Colonic mucosa (tissue), 4 donors: Measurements from ENCODE around the gene GAPDH. TPM values are rescaled to one million over a fixed set of nuclear protein-coding genes. Genes with fewer than 3 reads are reported as not detected.

Source experiments
- DNase-seq: peaks from one replicate; pipeline ENCODE4 v3.0.0-alpha.2; 2020
- H3K27ac ChIP-seq: fragments of 200-600 bp; one replicate; pipeline ENCODE4 v1.8.0; 2021
- H3K27me3 ChIP-seq: fragments of 200-600 bp; one replicate; pipeline ENCODE4 v1.8.0; 2021
- H3K36me3 ChIP-seq: fragments of 200-600 bp; one replicate; pipeline ENCODE4 v1.8.0; 2021
- H3K4me1 ChIP-seq: fragments of 200-600 bp; one replicate; pipeline ENCODE4 v1.8.0; 2021; ENCODE audit warnings: mild to moderate bottlenecking
- H3K4me3 ChIP-seq: fragments of 200-600 bp; one replicate; pipeline ENCODE4 v1.8.0; 2021
- H3K9ac ChIP-seq, 2 donors: one replicate each; pipeline ENCODE4 v1.7.0; 2013; ENCODE audit warnings: control low read depth in 2 of 2, low read depth in 2 of 2, low read length in 2 of 2
- H3K9me3 ChIP-seq: fragments of 200-600 bp; one replicate; pipeline ENCODE4 v1.8.0; 2021
- CTCF ChIP-seq: fragments of 200-600 bp; IDR thresholded peaks from one replicate; pipeline ENCODE4 v1.8.0; 2022; ENCODE audit warnings: antibody characterized with exemption, mild to moderate bottlenecking
- intact Hi-C: fragments of 100-400 bp; cut with DNase I; formaldehyde crosslinking; loops from one replicate; pipeline ENCODE4 v1.14.1; 2022
- total RNA-seq, 2 donors: library from RNA; stranded (reverse); fragmentation: NEBNext Ultra II Directional in 1 of 2; extraction: Animal tissue kit (Norgen Biotek cat#: 25700) in 1 of 2; gene quantifications; one replicate each; pipeline ENCODE4 v1.2.1, GENCODE V29; 2021
- donor health status: healthy.
- donor health status: DM: no; HTN: no; CAD: no.
- donor health status: DM: no; HTN: no; CAD: no.

The GAPDH gene
- total RNA-seq, 2 donors from 2014 or later: 3,442 to 3,768 TPM

- intact Hi-C loops: no loop called here
- Histone ChIP-seq H3K27me3 (no peaks in the 10 kb centered on the region), H3K4me1 (no peaks in the 10 kb centered on the region), H3K36me3 (peaks cover 17% of the 10 kb centered on the region), H3K4me3 (no peak overlapping the region), H3K9me3 (no peaks in the 10 kb centered on the region), H3K27ac (no peak overlapping the region), H3K9ac (no peak overlapping the region)
- peak; percentile 73 for DNase-seq
- TF ChIP-seq CTCF: peak; percentile 75
Measured at GRCh38 chr12:6563448-6564050, 29.2 kb downstream of the GAPDH start.

- H3K9ac ChIP-seq: peak overlapping the region; percentile 92 to 97
- no peaks in the 10 kb centered on the region for H3K4me1 ChIP-seq
- TF ChIP-seq CTCF: no peak
- no peaks in the 10 kb centered on the region for H3K9me3 ChIP-seq
- H3K36me3 ChIP-seq: peaks cover 7% of the 10 kb centered on the region
- no peak for DNase-seq
- peak overlapping the region; percentile 92 for H3K27ac ChIP-seq
- intact Hi-C loops: no loop called here
- peak overlapping the region; percentile 80 for H3K4me3 ChIP-seq
- no peaks in the 10 kb centered on the region for H3K27me3 ChIP-seq
Measured at GRCh38 chr12:6567112-6567670, 32.9 kb downstream of the GAPDH start.

- H3K4me1 ChIP-seq: no peaks in the 10 kb centered on the region
- no peaks in the 10 kb centered on the region for H3K9me3 ChIP-seq
- intact Hi-C loops: no loop called here
- no peaks in the 10 kb centered on the region for H3K27me3 ChIP-seq
- no peak for DNase-seq
- H3K27ac ChIP-seq: no peak overlapping the region
- H3K36me3 ChIP-seq: peaks cover 17% of the 10 kb centered on the region
- H3K4me3 ChIP-seq: no peak overlapping the region
- TF ChIP-seq CTCF: no peak
- no peak overlapping the region for H3K9ac ChIP-seq
Measured at GRCh38 chr12:6569312-6569711, 35.0 kb downstream of the GAPDH start.

- TF ChIP-seq CTCF: no peak
- no peaks in the 10 kb centered on the region for H3K27me3 ChIP-seq
- no peaks in the 10 kb centered on the region for H3K4me1 ChIP-seq
- no peak overlapping the region for H3K27ac ChIP-seq
- intact Hi-C loops: loop anchor here (5.0 kb wide), 1 partner anchor 38 kb away; the partner anchor contains the start of gene CHD4
- no peak overlapping the region for H3K9ac ChIP-seq
- no peak for DNase-seq
- no peak overlapping the region for H3K4me3 ChIP-seq
- peaks cover 17% of the 10 kb centered on the region for H3K36me3 ChIP-seq
- no peaks in the 10 kb centered on the region for H3K9me3 ChIP-seq
Measured at GRCh38 chr12:6569786-6570185, 35.5 kb downstream of the GAPDH start.

GRCh38 chr12:6570264-6570887 is 36.1 kb downstream of the GAPDH start:
- no peaks in the 10 kb centered on the region for H3K9me3 ChIP-seq
- no peaks in the 10 kb centered on the region for H3K27me3 ChIP-seq
- DNase-seq: peak; percentile 59
- H3K9ac ChIP-seq: no peak overlapping the region
- no peaks in the 10 kb centered on the region for H3K4me1 ChIP-seq
- intact Hi-C loops: loop anchor here (5.0 kb wide), 1 partner anchor 37 kb away; the partner anchor contains the start of gene CHD4
- H3K4me3 ChIP-seq: no peak overlapping the region
- H3K27ac ChIP-seq: no peak overlapping the region
- peak; percentile 42 for TF ChIP-seq CTCF
- H3K36me3 ChIP-seq: peaks cover 17% of the 10 kb centered on the region
